ENCODE results near the gene PRKN. TPM values are rescaled to one million over a fixed set of nuclear protein-coding genes. Genes with fewer than 3 reads are reported as not detected.

PRKN gene
- total and polyA plus RNA-seq, 2 experiments from 2014 or later = 0.10 to 0.84 TPM

DNA sequence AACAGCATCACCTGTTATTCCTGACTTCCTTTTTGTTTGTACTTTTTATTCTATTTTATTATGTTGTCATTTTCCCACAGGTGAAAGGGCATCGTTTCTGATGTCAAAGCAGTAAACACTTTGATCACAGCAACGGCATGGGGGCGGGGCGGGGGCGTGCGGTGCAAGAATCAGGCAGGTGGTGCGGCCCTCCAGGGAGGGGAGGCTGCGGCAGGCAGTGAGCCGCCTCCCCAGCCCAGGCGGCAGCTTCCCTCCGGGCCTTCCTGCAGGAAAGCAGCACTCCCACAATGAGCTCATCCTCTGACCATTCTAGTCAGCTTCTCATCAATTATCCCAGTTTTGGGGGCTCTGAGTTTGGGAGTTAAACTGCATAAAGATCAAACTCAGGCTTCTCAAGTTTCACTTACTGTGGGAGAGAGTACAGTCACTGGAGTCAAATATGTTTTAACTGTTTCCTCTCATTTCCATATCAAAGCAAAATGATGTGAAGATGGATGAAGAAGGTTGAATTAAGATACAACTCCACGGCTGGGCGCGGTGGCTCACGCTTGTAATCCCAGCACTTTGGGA lies 845.3 kb downstream of the PRKN start:
- H3F3A ChIP-seq (replicated peaks; ENCODE audit: low read depth) = no peaks in the 10 kb centered on the region
- Mint-ChIP-seq H3K27me3 (ENCODE audit: insufficient read depth, low read depth, poor library complexity) (peaks cover 2% of the 10 kb centered on the region), H3K4me1 (peaks cover 10% of the 10 kb centered on the region), H3K27ac (no peak overlapping the region), H3K4me3 (no peak overlapping the region), H3K9me3 (no peaks in the 10 kb centered on the region), H3K36me3 (ENCODE audit: low read depth) (no peaks in the 10 kb centered on the region)
- no peak overlapping the region for H2AFZ ChIP-seq
- H3K79me2 ChIP-seq (replicated peaks; ENCODE audit: insufficient read depth) = no peaks in the 10 kb centered on the region
- H3K9me2 ChIP-seq (ENCODE audit: insufficient read depth) = no peaks in the 10 kb centered on the region
- ATAC-seq (peak; percentile 67), DNase-seq (ENCODE audit: low spot score) (peak; percentile 18)
- TF ChIP-seq POLR2AphosphoS5 (IDR thresholded peaks at IDR 0.05; ENCODE audit: low read depth) (no peak), EZH2phosphoT487 (IDR thresholded peaks at IDR 0.05; ENCODE audit: unreplicated experiment) (no peak), NANOG (IDR thresholded peaks at IDR 0.05; ENCODE audit: borderline replicate concordance) (no peak), JUNB (IDR thresholded peaks at IDR 0.05; ENCODE audit: unreplicated experiment) (no peak), STAT1 (IDR thresholded peaks at IDR 0.05; ENCODE audit: unreplicated experiment) (no peak), ZNF331 (CRISPR knock-in tag; IDR thresholded peaks at IDR 0.05; ENCODE audit: low read depth) (no peak), CREB1 (CRISPR knock-in tag; IDR thresholded peaks at IDR 0.05; ENCODE audit: low read depth) (no peak), ZNF114 (CRISPR knock-in tag; IDR thresholded peaks at IDR 0.05) (no peak), EZH2 (IDR thresholded peaks at IDR 0.05; ENCODE audit: low read depth, unreplicated experiment) (no peak)
- TF ChIP-seq, protein P1, sequence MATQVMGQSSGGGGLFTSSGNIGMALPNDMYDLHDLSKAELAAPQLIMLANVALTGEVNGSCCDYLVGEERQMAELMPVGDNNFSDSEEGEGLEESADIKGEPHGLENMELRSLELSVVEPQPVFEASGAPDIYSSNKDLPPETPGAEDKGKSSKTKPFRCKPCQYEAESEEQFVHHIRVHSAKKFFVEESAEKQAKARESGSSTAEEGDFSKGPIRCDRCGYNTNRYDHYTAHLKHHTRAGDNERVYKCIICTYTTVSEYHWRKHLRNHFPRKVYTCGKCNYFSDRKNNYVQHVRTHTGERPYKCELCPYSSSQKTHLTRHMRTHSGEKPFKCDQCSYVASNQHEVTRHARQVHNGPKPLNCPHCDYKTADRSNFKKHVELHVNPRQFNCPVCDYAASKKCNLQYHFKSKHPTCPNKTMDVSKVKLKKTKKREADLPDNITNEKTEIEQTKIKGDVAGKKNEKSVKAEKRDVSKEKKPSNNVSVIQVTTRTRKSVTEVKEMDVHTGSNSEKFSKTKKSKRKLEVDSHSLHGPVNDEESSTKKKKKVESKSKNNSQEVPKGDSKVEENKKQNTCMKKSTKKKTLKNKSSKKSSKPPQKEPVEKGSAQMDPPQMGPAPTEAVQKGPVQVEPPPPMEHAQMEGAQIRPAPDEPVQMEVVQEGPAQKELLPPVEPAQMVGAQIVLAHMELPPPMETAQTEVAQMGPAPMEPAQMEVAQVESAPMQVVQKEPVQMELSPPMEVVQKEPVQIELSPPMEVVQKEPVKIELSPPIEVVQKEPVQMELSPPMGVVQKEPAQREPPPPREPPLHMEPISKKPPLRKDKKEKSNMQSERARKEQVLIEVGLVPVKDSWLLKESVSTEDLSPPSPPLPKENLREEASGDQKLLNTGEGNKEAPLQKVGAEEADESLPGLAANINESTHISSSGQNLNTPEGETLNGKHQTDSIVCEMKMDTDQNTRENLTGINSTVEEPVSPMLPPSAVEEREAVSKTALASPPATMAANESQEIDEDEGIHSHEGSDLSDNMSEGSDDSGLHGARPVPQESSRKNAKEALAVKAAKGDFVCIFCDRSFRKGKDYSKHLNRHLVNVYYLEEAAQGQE (IDR thresholded peaks at IDR 0.05; ENCODE audit: unreplicated experiment) = no peak
- TF ChIP-seq, protein P2, sequence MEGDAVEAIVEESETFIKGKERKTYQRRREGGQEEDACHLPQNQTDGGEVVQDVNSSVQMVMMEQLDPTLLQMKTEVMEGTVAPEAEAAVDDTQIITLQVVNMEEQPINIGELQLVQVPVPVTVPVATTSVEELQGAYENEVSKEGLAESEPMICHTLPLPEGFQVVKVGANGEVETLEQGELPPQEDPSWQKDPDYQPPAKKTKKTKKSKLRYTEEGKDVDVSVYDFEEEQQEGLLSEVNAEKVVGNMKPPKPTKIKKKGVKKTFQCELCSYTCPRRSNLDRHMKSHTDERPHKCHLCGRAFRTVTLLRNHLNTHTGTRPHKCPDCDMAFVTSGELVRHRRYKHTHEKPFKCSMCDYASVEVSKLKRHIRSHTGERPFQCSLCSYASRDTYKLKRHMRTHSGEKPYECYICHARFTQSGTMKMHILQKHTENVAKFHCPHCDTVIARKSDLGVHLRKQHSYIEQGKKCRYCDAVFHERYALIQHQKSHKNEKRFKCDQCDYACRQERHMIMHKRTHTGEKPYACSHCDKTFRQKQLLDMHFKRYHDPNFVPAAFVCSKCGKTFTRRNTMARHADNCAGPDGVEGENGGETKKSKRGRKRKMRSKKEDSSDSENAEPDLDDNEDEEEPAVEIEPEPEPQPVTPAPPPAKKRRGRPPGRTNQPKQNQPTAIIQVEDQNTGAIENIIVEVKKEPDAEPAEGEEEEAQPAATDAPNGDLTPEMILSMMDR (conservative IDR thresholded peaks at IDR 0.05; ENCODE audit: low read depth in 2 of 2) = no peak
- TF ChIP-seq, protein P3, sequence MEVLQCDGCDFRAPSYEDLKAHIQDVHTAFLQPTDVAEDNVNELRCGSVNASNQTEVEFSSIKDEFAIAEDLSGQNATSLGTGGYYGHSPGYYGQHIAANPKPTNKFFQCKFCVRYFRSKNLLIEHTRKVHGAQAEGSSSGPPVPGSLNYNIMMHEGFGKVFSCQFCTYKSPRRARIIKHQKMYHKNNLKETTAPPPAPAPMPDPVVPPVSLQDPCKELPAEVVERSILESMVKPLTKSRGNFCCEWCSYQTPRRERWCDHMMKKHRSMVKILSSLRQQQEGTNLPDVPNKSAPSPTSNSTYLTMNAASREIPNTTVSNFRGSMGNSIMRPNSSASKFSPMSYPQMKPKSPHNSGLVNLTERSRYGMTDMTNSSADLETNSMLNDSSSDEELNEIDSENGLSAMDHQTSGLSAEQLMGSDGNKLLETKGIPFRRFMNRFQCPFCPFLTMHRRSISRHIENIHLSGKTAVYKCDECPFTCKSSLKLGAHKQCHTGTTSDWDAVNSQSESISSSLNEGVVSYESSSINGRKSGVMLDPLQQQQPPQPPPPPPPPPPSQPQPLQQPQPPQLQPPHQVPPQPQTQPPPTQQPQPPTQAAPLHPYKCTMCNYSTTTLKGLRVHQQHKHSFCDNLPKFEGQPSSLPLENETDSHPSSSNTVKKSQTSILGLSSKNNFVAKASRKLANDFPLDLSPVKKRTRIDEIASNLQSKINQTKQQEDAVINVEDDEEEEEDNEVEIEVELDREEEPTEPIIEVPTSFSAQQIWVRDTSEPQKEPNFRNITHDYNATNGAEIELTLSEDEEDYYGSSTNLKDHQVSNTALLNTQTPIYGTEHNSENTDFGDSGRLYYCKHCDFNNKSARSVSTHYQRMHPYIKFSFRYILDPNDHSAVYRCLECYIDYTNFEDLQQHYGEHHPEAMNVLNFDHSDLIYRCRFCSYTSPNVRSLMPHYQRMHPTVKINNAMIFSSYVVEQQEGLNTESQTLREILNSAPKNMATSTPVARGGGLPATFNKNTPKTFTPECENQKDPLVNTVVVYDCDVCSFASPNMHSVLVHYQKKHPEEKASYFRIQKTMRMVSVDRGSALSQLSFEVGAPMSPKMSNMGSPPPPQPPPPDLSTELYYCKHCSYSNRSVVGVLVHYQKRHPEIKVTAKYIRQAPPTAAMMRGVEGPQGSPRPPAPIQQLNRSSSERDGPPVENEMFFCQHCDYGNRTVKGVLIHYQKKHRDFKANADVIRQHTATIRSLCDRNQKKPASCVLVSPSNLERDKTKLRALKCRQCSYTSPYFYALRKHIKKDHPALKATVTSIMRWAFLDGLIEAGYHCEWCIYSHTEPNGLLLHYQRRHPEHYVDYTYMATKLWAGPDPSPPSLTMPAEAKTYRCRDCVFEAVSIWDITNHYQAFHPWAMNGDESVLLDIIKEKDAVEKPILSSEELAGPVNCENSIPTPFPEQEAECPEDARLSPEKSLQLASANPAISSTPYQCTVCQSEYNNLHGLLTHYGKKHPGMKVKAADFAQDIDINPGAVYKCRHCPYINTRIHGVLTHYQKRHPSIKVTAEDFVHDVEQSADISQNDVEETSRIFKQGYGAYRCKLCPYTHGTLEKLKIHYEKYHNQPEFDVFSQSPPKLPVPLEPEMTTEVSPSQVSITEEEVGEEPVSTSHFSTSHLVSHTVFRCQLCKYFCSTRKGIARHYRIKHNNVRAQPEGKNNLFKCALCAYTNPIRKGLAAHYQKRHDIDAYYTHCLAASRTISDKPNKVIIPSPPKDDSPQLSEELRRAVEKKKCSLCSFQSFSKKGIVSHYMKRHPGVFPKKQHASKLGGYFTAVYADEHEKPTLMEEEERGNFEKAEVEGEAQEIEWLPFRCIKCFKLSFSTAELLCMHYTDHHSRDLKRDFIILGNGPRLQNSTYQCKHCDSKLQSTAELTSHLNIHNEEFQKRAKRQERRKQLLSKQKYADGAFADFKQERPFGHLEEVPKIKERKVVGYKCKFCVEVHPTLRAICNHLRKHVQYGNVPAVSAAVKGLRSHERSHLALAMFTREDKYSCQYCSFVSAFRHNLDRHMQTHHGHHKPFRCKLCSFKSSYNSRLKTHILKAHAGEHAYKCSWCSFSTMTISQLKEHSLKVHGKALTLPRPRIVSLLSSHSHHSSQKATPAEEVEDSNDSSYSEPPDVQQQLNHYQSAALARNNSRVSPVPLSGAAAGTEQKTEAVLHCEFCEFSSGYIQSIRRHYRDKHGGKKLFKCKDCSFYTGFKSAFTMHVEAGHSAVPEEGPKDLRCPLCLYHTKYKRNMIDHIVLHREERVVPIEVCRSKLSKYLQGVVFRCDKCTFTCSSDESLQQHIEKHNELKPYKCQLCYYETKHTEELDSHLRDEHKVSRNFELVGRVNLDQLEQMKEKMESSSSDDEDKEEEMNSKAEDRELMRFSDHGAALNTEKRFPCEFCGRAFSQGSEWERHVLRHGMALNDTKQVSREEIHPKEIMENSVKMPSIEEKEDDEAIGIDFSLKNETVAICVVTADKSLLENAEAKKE (CRISPR knock-in tag; IDR thresholded peaks at IDR 0.05) = no peak
- TF ChIP-seq, protein P4, sequence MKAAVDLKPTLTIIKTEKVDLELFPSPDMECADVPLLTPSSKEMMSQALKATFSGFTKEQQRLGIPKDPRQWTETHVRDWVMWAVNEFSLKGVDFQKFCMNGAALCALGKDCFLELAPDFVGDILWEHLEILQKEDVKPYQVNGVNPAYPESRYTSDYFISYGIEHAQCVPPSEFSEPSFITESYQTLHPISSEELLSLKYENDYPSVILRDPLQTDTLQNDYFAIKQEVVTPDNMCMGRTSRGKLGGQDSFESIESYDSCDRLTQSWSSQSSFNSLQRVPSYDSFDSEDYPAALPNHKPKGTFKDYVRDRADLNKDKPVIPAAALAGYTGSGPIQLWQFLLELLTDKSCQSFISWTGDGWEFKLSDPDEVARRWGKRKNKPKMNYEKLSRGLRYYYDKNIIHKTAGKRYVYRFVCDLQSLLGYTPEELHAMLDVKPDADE (IDR thresholded peaks at IDR 0.05) = no peak
- H3K4me2 ChIP-seq = no peak overlapping the region
- H3K36me3 ChIP-seq (ENCODE audit: insufficient read depth) = no peaks in the 10 kb centered on the region
- H3K4me3 ChIP-seq = no peak overlapping the region
- no peaks in the 10 kb centered on the region; the same call in 1 of the 2 replicates for H4K20me1 ChIP-seq (replicated peaks; ENCODE audit: insufficient read depth)
- H3K4me1 ChIP-seq (ENCODE audit: insufficient read depth) = no peaks in the 10 kb centered on the region
- no peak overlapping the region for H3K27ac ChIP-seq (ENCODE audit: low read depth)
- no peaks in the 10 kb centered on the region for H3K27me3 ChIP-seq (ENCODE audit: insufficient read depth)

Data from GM23338 (cell line).